A549 (cell line): Measurements from ENCODE around the gene HAUS6.

Experiments used
- CTCF ChIP-seq: fragments of >200 bp; sonication (Bioruptor Twin); formaldehyde crosslinking; IDR thresholded peaks from 3 replicates; pipeline ENCODE4 v1.5.1; 2016
- EP300 ChIP-seq, 2 experiments: fragments of >200 bp; sonication (Bioruptor Twin); formaldehyde crosslinking; IDR thresholded peaks; 2 replicates in 1 of 2; 3 replicates in 1 of 2; pipeline ENCODE4 v1.6.1; 2016 to 2017
- GATA3 ChIP-seq: IDR thresholded peaks from 2 replicates; pipeline ENCODE4 v1.6.1; 2012; ENCODE audit warnings: borderline replicate concordance
- NFE2L2 ChIP-seq: fragments of 150-350 bp; conservative IDR thresholded peaks from 2 replicates; pipeline ENCODE4 v1.6.1; 2014; ENCODE audit warnings: low read length
- ZC3H11A ChIP-seq: fragments of 450-650 bp; IDR thresholded peaks from 2 replicates; pipeline ENCODE4 v1.6.1; 2014; ENCODE audit warnings: antibody characterized with exemption, mild to moderate bottlenecking
- TF ChIP-seq, protein P1 (sequence below): IDR thresholded peaks from 2 replicates; pipeline ENCODE4 v1.6.1; 2012

GRCh38 chr9:19138084-19138483, 35.4 kb upstream of the HAUS6 start:
- TF ChIP-seq NFE2L2 (no peak), EP300 (IDR thresholded peaks at IDR 0.05) (no peak), CTCF (no peak), GATA3 (no peak), ZC3H11A (no peak)
- TF ChIP-seq, protein P1, sequence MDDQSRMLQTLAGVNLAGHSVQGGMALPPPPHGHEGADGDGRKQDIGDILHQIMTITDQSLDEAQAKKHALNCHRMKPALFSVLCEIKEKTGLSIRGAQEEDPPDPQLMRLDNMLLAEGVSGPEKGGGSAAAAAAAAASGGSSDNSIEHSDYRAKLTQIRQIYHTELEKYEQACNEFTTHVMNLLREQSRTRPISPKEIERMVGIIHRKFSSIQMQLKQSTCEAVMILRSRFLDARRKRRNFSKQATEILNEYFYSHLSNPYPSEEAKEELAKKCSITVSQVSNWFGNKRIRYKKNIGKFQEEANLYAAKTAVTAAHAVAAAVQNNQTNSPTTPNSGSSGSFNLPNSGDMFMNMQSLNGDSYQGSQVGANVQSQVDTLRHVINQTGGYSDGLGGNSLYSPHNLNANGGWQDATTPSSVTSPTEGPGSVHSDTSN: no peak
